HG02943 (cell line): ENCODE data around the gene RPL6.
A peak's percentile ranks its signal among the peaks of the same experiment; 100 is the strongest.
"Not testable (repeated sequence)": the region's sequence is repeated elsewhere in the genome, so short reads cannot be mapped to it uniquely, and the experiment has no call there.

Experiments used
- ATAC-seq: cut with Tn5 transposase; IDR thresholded peaks from one replicate; pipeline ENCODE4 v1.9.1; 2021; ENCODE audit warnings: mild to moderate bottlenecking, low read depth, moderate library complexity; ENCODE audit not compliant: unreplicated experiment

The RPL6 gene

DNA sequence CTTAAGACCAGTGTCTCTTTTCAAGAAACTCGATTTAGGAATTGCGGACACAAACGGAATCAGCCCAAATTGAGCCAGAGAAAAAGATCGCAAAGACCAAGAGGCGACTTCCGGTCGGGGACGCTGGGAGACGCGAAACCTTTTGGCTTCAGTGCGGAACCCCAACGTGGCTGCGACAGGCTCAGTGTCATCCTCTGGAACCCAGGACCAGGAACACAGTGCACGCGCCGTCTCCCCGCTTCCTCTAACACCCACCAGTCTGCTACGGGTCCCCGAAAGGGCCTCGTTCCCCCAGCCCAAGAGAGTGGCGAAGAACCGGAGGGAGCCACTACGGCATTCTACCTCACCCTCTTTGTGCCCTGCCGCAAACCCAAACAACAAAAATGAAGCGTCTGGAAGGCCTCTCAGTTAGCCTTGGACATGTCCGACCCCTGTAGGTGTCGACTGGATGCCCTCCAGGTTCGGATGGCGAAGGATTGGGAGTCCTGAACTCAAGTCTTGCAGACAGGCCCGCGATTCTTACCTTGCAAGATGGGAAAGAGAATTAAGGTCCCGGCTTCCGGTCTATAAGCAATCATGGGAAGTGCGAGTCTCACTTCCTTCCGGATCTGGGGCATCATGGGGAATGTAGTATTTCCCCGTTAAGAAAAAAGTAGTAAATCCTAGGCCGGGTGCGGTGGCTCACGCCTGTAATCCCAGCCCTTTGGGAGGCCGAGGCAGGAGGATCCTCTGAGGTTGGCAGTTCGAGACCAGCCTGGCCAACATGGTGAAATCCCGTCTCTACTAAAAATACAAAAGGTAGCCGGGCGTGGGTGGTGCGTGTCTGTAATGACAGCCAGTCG lies at the start of gene RPL6:
TSS of gene RPL6 (minus strand) at position 542 of the 842 bp plus-strand sequence. CDS start 949 bp downstream, outside the sequence.
- ATAC-seq: peak; percentile 70

GRCh38 chr12:112458751-112459150 lies 49.3 kb upstream of the RPL6 start:
- ATAC-seq: no peak

DNA sequence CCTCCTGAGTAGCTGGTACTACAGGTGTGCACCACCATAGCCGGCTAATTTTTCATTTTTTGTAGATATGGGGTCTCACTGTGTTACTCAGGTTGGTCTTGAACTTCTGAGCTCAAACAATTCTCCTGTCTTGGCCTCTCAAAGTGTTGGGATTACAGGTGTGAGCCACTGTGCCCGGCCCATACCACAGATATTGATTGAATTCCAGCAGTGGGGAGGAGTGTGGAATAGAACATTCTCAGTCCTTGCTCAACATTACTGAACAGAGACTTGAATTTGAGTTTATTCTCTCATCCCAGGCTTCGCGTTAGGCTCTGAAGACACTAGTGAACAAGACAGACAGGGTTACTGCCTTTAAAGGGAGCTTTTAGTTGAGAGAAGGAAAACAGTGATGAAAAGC lies 48.9 kb upstream of the RPL6 start:
- no peak for ATAC-seq

GRCh38 chr12:112457142-112457541 lies 47.7 kb upstream of the RPL6 start:
- ATAC-seq: not testable (repeated sequence)

DNA sequence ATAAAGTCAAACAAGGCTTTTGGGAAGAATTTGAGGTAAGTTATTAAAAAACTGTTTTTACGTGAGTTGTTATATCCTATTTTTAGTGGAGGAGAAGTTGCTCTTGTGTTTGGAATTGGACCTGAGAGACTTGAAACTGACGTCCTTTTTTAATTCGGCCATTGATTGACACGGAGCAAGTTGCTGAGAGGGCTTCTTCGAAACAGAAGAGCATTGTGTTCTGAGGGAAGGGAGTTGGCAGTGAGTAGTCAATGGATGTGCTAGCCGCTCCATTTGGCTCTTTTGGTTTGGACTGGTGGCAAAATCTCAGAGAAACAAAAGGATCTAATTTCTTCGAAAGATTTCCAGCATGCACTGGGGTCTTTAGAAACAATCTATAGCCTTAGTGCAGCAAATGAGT lies 46.6 kb upstream of the RPL6 start:
- no peak for ATAC-seq

DNA sequence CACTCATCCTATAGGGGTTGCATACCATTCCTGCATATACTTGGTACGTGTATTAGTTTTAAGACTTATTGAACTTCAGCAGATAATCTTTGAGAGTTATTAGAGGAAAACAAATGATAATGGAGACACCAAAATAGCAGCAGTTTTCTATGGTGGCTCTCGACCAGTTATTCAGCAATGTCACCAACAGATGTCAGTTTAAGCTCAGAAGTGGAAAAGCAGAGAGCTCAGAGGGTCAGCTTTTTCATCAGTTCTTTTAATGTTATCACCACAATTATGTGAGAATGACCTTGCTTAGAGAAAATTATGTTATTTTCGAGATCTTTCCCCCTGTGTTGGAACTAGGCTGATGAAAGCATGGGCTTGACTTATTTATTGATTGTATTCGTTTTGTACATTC lies 41.3 kb upstream of the RPL6 start:
- ATAC-seq: no peak

GRCh38 chr12:112448165-112448564 lies 38.8 kb upstream of the RPL6 start:
- not testable (repeated sequence) for ATAC-seq

GRCh38 chr12:112447106-112447505 lies 37.7 kb upstream of the RPL6 start:
- no peak for ATAC-seq

- ATAC-seq: no peak
Measured at GRCh38 chr12:112446008-112446725, 36.8 kb upstream of the RPL6 start.

DNA sequence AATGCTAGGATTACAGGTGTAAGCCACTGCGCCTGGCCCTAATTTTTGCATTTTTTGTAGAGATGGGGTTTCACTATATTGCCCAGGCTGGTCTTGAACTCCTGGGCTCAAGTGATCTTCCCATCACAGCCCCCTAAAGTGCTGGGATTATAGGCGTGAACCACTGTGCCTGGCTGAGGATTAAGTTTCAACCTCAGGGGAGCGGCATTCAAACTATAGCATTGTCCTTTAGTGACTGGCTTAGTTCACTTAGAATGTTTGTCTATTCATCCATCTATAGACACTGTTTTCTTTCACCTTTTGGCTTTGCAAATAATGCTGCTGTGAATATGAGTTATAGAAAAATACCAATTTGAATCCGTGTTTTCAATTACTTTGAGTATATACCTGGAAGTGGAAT lies 34.5 kb upstream of the RPL6 start:
- no peak for ATAC-seq

DNA sequence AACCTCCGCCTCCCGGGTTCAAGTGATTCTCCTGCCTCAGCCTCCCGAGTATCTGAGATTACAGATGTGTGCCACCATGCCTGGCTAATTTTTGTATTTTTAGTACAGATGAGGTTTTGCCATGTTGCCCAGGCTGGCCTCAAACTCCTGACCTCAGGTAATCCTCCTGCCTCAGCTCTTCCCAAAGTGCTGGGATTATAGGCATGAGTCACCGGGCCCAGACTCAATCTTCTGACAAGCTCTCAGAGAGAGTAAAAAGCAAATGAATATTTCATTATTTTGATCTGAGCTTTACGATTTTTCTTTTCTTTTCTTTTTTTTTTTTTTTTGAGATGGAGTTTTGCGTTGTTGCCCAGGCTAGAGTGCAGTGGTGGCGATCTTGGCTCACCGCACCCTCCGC lies 31.2 kb upstream of the RPL6 start:
- not testable (repeated sequence) for ATAC-seq

- ATAC-seq: no peak
Measured at GRCh38 chr12:112439769-112440168, 30.4 kb upstream of the RPL6 start.

GRCh38 chr12:112438645-112439044 lies 29.2 kb upstream of the RPL6 start:
- ATAC-seq: not testable (repeated sequence)

DNA sequence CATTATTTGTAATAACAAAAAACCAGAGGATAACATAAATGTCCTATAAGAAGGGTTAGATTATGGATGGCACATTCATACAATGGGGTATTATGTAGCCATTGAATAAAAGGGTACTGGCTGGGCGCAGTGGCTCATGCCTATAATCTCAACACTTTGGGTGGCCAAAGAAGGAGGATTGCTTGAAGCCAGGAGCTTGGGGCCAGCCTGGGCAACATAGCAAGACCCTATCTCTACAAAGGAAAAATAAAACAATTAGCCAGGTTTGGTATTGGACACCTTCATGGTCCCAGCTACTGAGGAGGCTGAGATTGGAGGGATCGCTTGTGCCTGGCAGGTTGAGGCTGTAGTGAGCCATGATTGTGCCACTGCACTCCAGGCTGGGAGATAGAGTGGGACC lies 24.1 kb upstream of the RPL6 start:
- no peak for ATAC-seq

GRCh38 chr12:112431965-112432364 lies 22.6 kb upstream of the RPL6 start:
- no peak for ATAC-seq

GRCh38 chr12:112430929-112431328 lies 21.5 kb upstream of the RPL6 start:
- ATAC-seq: no peak

DNA sequence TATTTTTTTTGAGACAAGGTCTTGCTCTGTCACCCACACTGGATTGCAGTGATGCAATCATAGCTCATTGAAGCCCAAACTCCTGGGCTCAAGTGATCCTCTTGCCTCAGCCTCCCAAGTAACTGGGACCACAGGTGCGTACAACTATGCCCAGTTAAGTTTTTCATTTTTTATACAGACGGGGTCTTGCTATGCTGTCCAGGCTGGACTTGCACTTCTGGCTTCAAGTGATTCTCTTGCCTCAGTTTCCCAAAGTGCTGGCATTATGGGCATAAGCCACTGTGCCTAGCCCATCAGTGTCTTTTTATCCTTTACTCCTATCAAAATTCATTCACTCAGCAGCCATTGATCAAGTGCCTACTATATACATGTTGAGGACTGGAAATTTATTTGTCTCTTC lies 18.4 kb upstream of the RPL6 start:
- ATAC-seq: no peak

DNA sequence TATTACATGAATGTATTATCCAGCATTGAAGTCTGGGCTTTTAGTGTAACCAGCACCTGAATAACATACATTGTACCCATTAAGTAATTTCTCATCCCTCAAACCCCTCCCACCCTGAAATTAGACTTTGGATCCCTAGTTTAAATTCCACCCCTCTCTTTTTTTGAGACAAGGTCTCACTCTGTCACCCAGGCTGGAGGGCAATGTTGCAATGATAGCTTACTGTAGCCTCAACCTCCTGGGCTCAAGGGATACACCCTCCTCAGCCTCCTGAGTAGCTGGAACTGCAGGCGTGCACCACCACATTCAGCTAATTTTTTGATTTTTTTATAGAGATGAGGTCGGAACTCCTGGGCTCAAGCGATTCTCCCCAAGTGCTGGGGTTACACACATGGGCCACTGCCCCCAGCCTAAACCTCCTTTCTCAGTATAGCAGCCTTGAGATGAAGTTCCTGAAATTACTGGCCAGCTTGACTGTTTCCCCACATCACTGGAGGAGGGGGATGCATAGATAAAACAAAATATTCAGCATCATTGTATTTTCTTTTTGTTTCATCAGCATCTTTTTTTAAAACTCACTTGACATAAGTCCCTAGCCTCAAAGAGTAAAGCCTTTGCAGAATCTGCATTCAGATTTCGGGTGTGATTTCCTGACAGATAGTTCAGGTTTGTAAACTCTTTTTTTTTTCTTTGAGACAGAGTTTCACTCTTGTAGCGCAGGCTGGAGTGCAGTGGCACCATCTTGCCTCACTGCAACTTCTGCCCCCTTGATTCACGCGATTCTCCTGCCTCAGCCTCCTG lies 16.4 kb upstream of the RPL6 start:
- ATAC-seq: no peak

DNA sequence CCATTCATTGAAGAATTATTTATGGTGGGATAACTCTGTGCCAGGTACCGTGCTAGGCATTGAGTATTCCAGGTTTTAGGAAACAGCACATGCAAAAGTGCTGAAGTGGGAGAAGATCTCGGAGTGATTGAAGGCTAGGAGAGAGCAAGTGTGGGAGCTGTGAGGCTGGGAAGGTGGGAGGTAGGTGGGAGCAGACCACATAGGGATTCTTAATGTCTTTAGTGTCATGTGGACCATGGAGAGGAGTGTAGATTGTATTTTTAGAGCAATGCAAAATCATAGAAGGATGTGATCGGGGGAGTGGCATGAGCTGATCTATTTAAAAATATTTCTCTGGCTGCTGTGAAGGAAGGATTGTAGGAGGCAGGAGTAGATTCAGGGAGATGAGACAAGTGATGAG lies 14.7 kb upstream of the RPL6 start:
- no peak for ATAC-seq

DNA sequence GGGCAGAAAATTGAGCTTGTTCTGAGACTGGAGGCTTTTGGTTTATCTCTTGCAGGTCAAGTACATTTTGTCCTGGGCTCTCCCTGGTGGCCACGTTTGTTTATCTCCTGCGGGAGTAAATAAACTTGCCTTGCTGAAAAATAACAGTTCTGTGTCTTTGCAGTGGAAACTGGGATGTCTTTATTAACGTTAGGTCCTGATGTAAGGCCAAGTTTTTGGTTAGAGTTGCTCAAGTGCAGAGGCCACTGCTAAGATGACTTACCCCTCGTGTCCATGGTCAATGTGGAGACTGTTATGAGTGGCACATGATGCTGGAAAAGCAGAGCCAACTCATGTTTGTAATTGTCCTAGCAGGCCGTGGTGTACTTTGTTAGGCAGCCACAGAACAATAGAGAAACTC lies 13.1 kb upstream of the RPL6 start:
- no peak for ATAC-seq

DNA sequence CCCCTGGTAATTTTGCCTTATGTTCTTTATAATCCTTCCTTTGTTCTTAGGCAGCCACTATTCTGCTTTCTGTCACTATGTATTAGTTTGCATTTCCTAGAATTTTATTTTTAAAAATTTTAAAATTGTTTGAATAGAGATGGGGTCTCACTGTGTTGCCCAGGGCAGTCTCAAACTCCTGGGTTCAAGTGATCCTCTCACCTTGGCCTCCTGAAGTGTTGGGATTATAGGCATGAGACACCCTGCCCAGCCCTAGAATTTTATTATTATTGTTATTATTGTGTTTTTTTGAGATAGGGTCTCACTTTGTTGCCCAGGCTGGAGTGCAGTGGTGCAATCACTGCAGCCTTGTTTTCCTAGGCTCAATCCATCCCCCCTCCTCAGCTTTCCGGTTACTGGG lies 12.0 kb upstream of the RPL6 start:
- ATAC-seq: no peak
